GM15510 (cell line): Measurements from ENCODE around the gene MFRP.

Source experiments
- POLR2A ChIP-seq: IDR thresholded peaks from 3 replicates; pipeline ENCODE4 v1.6.1; 2011; ENCODE audit warnings: borderline replicate concordance; ENCODE audit not compliant: insufficient read length; ENCODE audit errors: extremely low read depth

Gene MFRP

GRCh38 chr11:119337581-119338317 lies 8.8 kb downstream of the MFRP start:
- no peak for TF ChIP-seq POLR2A

- TF ChIP-seq POLR2A: no peak
These were observed 9.6 kb downstream of the MFRP start for GRCh38 chr11:119336744-119337469.

- TF ChIP-seq POLR2A: no peak
These were observed 10.6 kb downstream of the MFRP start for GRCh38 chr11:119335655-119336543.

- TF ChIP-seq POLR2A: no peak
These were observed 11.3 kb downstream of the MFRP start for GRCh38 chr11:119335091-119335654.

GRCh38 chr11:119334174-119334930 lies 12.2 kb downstream of the MFRP start, which contains the start of gene RNF26:
Gene RNF26 (plus strand): TSS chr11:119334527. CDS start chr11:119335123, 596 bp downstream.
- peak; percentile 74 for TF ChIP-seq POLR2A

- TF ChIP-seq POLR2A: no peak
These were observed 14.3 kb downstream of the MFRP start for GRCh38 chr11:119332111-119332765.

GRCh38 chr11:119330237-119330636 lies 16.3 kb downstream of the MFRP start:
- TF ChIP-seq POLR2A: no peak

GRCh38 chr11:119329320-119329719 lies 17.2 kb downstream of the MFRP start:
- no peak for TF ChIP-seq POLR2A

- no peak for TF ChIP-seq POLR2A
These were observed 22.3 kb downstream of the MFRP start for GRCh38 chr11:119324189-119324588.

- no peak for TF ChIP-seq POLR2A
These were observed 22.9 kb downstream of the MFRP start for GRCh38 chr11:119323532-119324033.

GRCh38 chr11:119322921-119323531 lies 23.5 kb downstream of the MFRP start:
- no peak for TF ChIP-seq POLR2A

GRCh38 chr11:119322360-119322739 lies 24.2 kb downstream of the MFRP start:
- no peak for TF ChIP-seq POLR2A

- TF ChIP-seq POLR2A: peak; percentile 68
These were observed 25.6 kb downstream of the MFRP start for GRCh38 chr11:119320776-119321524.

GRCh38 chr11:119320240-119320775 lies 26.2 kb downstream of the MFRP start:
- TF ChIP-seq POLR2A: no peak
